ENCODE results near the gene MLF2.
"Not testable (repeated sequence)": the region's sequence is repeated elsewhere in the genome, so short reads cannot be mapped to it uniquely, and the experiment has no call there.

Gene MLF2

GRCh38 chr12:6764011-6764828 lies 11.3 kb upstream of the MLF2 start:
- DNase-seq: peak; percentile 36

GRCh38 chr12:6763380-6763779 lies 10.4 kb upstream of the MLF2 start:
- no peak for DNase-seq

- DNase-seq: no peak
Measured at GRCh38 chr12:6759741-6760140, 6.8 kb upstream of the MLF2 start.

- no peak for DNase-seq
Measured at GRCh38 chr12:6758506-6759095, 5.7 kb upstream of the MLF2 start.

- DNase-seq: no peak
Measured at GRCh38 chr12:6757028-6757690, 4.2 kb upstream of the MLF2 start.

GRCh38 chr12:6754411-6754810 lies 1.5 kb upstream of the MLF2 start:
- DNase-seq: no peak

GRCh38 chr12:6753772-6754356 lies 923 bp upstream of the MLF2 start:
- DNase-seq: no peak

GRCh38 chr12:6752167-6752920 lies 597 bp downstream of the MLF2 start:
- DNase-seq: peak; percentile 32

- DNase-seq: no peak
Measured at GRCh38 chr12:6751767-6752166, 1.2 kb downstream of the MLF2 start.

- no peak for DNase-seq
Measured at GRCh38 chr12:6750506-6750905, 2.4 kb downstream of the MLF2 start.

- DNase-seq: no peak
Measured at GRCh38 chr12:6748761-6749160, 4.2 kb downstream of the MLF2 start.

- no peak for DNase-seq
Measured at GRCh38 chr12:6747216-6747615, 5.7 kb downstream of the MLF2 start.

GRCh38 chr12:6745741-6746525 lies 7.0 kb downstream of the MLF2 start:
- no peak for DNase-seq

GRCh38 chr12:6743300-6743699 lies 9.6 kb downstream of the MLF2 start:
- DNase-seq: not testable (repeated sequence)

GRCh38 chr12:6742834-6743233 lies 10.1 kb downstream of the MLF2 start:
- no peak for DNase-seq

GRCh38 chr12:6742080-6742479 lies 10.9 kb downstream of the MLF2 start:
- DNase-seq: not testable (repeated sequence)

GRCh38 chr12:6736754-6737153 lies 16.2 kb downstream of the MLF2 start:
- DNase-seq: no peak

GRCh38 chr12:6735448-6736191 lies 17.3 kb downstream of the MLF2 start:
- peak; percentile 20 for DNase-seq

GRCh38 chr12:6734506-6735387 lies 18.2 kb downstream of the MLF2 start:
- no peak for DNase-seq

GRCh38 chr12:6730169-6730568 lies 22.8 kb downstream of the MLF2 start:
- DNase-seq: no peak
